Natural killer cell (primary cell): ENCODE data around the gene EGR1. TPM values are rescaled to one million over a fixed set of nuclear protein-coding genes. Genes with fewer than 3 reads are reported as not detected.

Experiments used
- ATAC-seq, 3 donors: fragments of 150-1000 bp in 2 of 3; fragments of 200-7000 bp in 1 of 3; cut with Tn5 transposase; 1 replicate in 1 of 3; 2 replicates in 2 of 3; pipeline ENCODE4 v1.10.0; 2021; ENCODE audit warnings: mild to moderate bottlenecking in 2 of 3, moderate library complexity in 2 of 3
- DNase-seq, 2 donors: peaks; one replicate each; pipeline versions ENCODE4 v3.0.0 to v3.0.0-alpha.2; 2013 to 2021; ENCODE audit warnings: mixed read lengths in 1 of 2
- H3K27ac ChIP-seq: one replicate; pipeline ENCODE4 v1.5.1; 2013; ENCODE audit warnings: mild to moderate bottlenecking, low read length
- H3K27me3 ChIP-seq: one replicate; pipeline ENCODE4 v1.6.1; 2013; ENCODE audit warnings: low read length; ENCODE audit not compliant: control insufficient read depth, insufficient read depth
- H3K36me3 ChIP-seq: one replicate; pipeline ENCODE4 v1.6.1; 2013; ENCODE audit warnings: low read length; ENCODE audit not compliant: control insufficient read depth, insufficient read depth
- H3K4me1 ChIP-seq: one replicate; pipeline ENCODE4 v1.6.1; 2013; ENCODE audit warnings: low read length; ENCODE audit not compliant: control insufficient read depth, insufficient read depth
- H3K4me3 ChIP-seq: one replicate; pipeline ENCODE4 v1.5.1; 2013; ENCODE audit warnings: low read length
- H3K9me3 ChIP-seq: one replicate; pipeline ENCODE4 v1.6.1; 2013; ENCODE audit warnings: low read length; ENCODE audit not compliant: control insufficient read depth, insufficient read depth
- H3K27ac Mint-ChIP-seq, 2 donors: one replicate each; pipeline ENCODE4 v1.8.0; 2022; ENCODE audit warnings: mild to moderate bottlenecking in 2 of 2, mixed read lengths in 2 of 2, moderate library complexity in 1 of 2
- H3K27me3 Mint-ChIP-seq, 2 donors: one replicate each; pipeline ENCODE4 v1.8.0; 2022; ENCODE audit warnings: low read depth in 2 of 2, mixed read lengths in 2 of 2
- H3K36me3 Mint-ChIP-seq: one replicate; pipeline ENCODE4 v1.8.0; 2022; ENCODE audit warnings: mixed read lengths
- H3K4me1 Mint-ChIP-seq, 2 donors: one replicate each; pipeline ENCODE4 v1.8.0; 2022; ENCODE audit warnings: mixed read lengths in 2 of 2
- H3K4me3 Mint-ChIP-seq: one replicate; pipeline ENCODE4 v1.8.0; 2022; ENCODE audit warnings: mild to moderate bottlenecking, moderate library complexity, mixed read lengths
- H3K9me3 Mint-ChIP-seq, 2 donors: one replicate each; pipeline ENCODE4 v1.8.0; 2022; ENCODE audit warnings: mixed read lengths in 2 of 2
- CTCF ChIP-seq: fragments of 200-600 bp; IDR thresholded peaks from one replicate; pipeline ENCODE4 v1.8.0; 2022; ENCODE audit warnings: antibody characterized with exemption
- WGBS: methylation state at CpG from one replicate; pipeline ENCODE4 v1.1.7; 2013; ENCODE audit warnings: missing lambda C conversion rate; ENCODE audit not compliant: insufficient coverage; 5-methylcytosine and 5-hydroxymethylcytosine counted together
- intact Hi-C: fragments of 100-400 bp; cut with micrococcal nuclease; formaldehyde crosslinking; loops from one replicate; pipeline ENCODE4 v1.14.2; 2022
- total RNA-seq, 4 donors: library from RNA; stranded (reverse); fragments of 120-200 nt in 1 of 4; gene quantifications; one replicate each; pipeline versions ENCODE4 v1.2.3 to v1.2.4, GENCODE V29; 2013 to 2022

Gene EGR1
- total RNA-seq, 3 donors from 2014 or later (not counting 1 experiment from before 2014, with no cell fraction given), result 52.1 to 137 (median 84.8) TPM

GRCh38 chr5:138435943-138436342, 29.3 kb upstream of the EGR1 start:
- Mint-ChIP-seq H3K4me1 (peaks cover 6 to 33% of the 10 kb centered on the region in 2 donors), H3K9me3 (no peaks in the 10 kb centered on the region), H3K27ac (no peak overlapping the region), H3K4me3 (no peak overlapping the region), H3K27me3 (peaks cover 0 to 5% of the 10 kb centered on the region in 2 donors), H3K36me3 (peaks cover 15% of the 10 kb centered on the region)
- H3K9me3 ChIP-seq, result no peaks in the 10 kb centered on the region
- TF ChIP-seq CTCF, result no peak
- DNase-seq (no peak), ATAC-seq (no peak)
- no peak overlapping the region for H3K27ac ChIP-seq
- peaks cover 43% of the 10 kb centered on the region for H3K36me3 ChIP-seq
- intact Hi-C loops, result no loop called here
- H3K4me1 ChIP-seq, result peaks cover 15% of the 10 kb centered on the region
- H3K27me3 ChIP-seq, result no peaks in the 10 kb centered on the region
- no peak overlapping the region for H3K4me3 ChIP-seq
- 100% methylated on average over 5 of the region's 5 CpGs for WGBS

GRCh38 chr5:138438003-138438723, 27.1 kb upstream of the EGR1 start:
- WGBS, result 84% methylated on average over 11 of the region's 11 CpGs
- H3K9me3 Mint-ChIP-seq, result no peaks in the 10 kb centered on the region
- peaks cover 0 to 5% of the 10 kb centered on the region in 2 donors for H3K27me3 Mint-ChIP-seq
- no peak for DNase-seq
- H3K36me3 ChIP-seq, result peaks cover 28% of the 10 kb centered on the region
- no peaks in the 10 kb centered on the region for H3K27me3 ChIP-seq
- peaks cover 6 to 33% of the 10 kb centered on the region in 2 donors for H3K4me1 Mint-ChIP-seq
- ATAC-seq, result no peak
- TF ChIP-seq CTCF, result no peak
- peak overlapping the region; percentile 59 to 65 for H3K27ac Mint-ChIP-seq
- H3K27ac ChIP-seq, result no peak overlapping the region
- peaks cover 15% of the 10 kb centered on the region for H3K36me3 Mint-ChIP-seq
- intact Hi-C loops, result no loop called here
- peak overlapping the region; percentile 34 for H3K4me3 ChIP-seq
- H3K4me1 ChIP-seq, result peaks cover 15% of the 10 kb centered on the region
- no peaks in the 10 kb centered on the region for H3K9me3 ChIP-seq
- H3K4me3 Mint-ChIP-seq, result peak overlapping the region; percentile 79

GRCh38 chr5:138438724-138439476, 26.4 kb upstream of the EGR1 start, which contains the start of gene REEP2:
REEP2 (plus strand) TSS chr5:138439057; CDS start chr5:138439209, 152 bp downstream.
- peaks cover 6 to 33% of the 10 kb centered on the region in 2 donors for H3K4me1 Mint-ChIP-seq
- DNase-seq (peak; percentile 65 to 75), ATAC-seq (peak; percentile 84 to 87 (median 87))
- H3K27ac Mint-ChIP-seq, result peak within 1 kb of the TSS; percentile 59 to 80
- peaks cover 24% of the 10 kb centered on the region for H3K36me3 ChIP-seq
- intact Hi-C loops, result no loop called here
- H3K27ac ChIP-seq, result no peak within 1 kb of the TSS
- no peak for TF ChIP-seq CTCF
- H3K27me3 ChIP-seq, result no peaks in the 10 kb centered on the region
- peak within 1 kb of the TSS; percentile 34 for H3K4me3 ChIP-seq
- peaks cover 0 to 5% of the 10 kb centered on the region in 2 donors for H3K27me3 Mint-ChIP-seq
- H3K4me1 ChIP-seq, result peaks cover 15% of the 10 kb centered on the region
- no peaks in the 10 kb centered on the region for H3K9me3 ChIP-seq
- peak within 1 kb of the TSS; percentile 79 for H3K4me3 Mint-ChIP-seq
- H3K36me3 Mint-ChIP-seq, result peaks cover 15% of the 10 kb centered on the region
- under 1% methylated on average over 64 of the region's 65 CpGs for WGBS
- no peaks in the 10 kb centered on the region for H3K9me3 Mint-ChIP-seq
